ENCODE data around the gene KIF3C. TPM values are rescaled to one million over a fixed set of nuclear protein-coding genes. Genes with fewer than 3 reads are reported as not detected.

Gene KIF3C
- total and polyA plus RNA-seq, 2 of the 8 experiments (the other 6 are each of a cell fraction or from before 2014, with no cell fraction given) = 13.4 to 58.1 TPM

DNA sequence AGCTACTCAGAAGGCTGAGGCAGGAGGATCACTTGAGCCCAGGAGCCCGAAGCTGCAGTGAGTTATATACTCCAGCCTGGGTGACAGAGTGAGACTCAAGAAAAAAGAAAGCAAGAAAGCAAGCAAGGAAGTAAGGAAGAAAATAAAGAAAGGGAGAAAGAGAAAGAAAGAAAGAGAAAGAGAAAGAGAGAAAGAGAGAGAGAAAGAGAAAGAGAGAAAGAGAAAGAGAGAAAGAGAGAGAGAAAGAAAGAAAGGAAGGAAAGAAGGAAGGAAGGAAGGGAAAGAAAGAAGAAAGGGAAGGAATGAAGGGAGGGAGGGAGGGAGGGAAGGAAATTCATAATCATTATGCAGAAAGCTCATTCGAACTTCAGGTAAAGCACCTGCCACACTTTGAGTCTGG is 33.9 kb downstream of the KIF3C start (continued):
- TF ChIP-seq RNF2 (IDR thresholded peaks at IDR 0.05; ENCODE audit: borderline replicate concordance, low read depth, low read length, missing control alignments, poor library complexity, severe bottlenecking) = no peak
- TF ChIP-seq, protein P1, sequence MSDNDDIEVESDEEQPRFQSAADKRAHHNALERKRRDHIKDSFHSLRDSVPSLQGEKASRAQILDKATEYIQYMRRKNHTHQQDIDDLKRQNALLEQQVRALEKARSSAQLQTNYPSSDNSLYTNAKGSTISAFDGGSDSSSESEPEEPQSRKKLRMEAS (IDR thresholded peaks at IDR 0.05) = no peak
- TF ChIP-seq, protein P2, sequence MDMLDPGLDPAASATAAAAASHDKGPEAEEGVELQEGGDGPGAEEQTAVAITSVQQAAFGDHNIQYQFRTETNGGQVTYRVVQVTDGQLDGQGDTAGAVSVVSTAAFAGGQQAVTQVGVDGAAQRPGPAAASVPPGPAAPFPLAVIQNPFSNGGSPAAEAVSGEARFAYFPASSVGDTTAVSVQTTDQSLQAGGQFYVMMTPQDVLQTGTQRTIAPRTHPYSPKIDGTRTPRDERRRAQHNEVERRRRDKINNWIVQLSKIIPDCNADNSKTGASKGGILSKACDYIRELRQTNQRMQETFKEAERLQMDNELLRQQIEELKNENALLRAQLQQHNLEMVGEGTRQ (IDR thresholded peaks at IDR 0.05; ENCODE audit: low read length) = no peak
- TF ChIP-seq NRF1 (IDR thresholded peaks at IDR 0.05; ENCODE audit: low read depth, low read length) = no peak
- TF ChIP-seq KDM1A (IDR thresholded peaks at IDR 0.05; ENCODE audit: borderline replicate concordance, low read length) = no peak
- no peak for TF ChIP-seq CHD2 (IDR thresholded peaks at IDR 0.05; ENCODE audit: low read length)
- TF ChIP-seq CBX5 (IDR thresholded peaks at IDR 0.05; ENCODE audit: low read depth, low read length) = no peak

All from H1 (cell line).